Activated CD8-positive, alpha-beta memory T cell treated with anti-CD3 and anti-CD28 coated beads, Interleukin-2, amount 10 ng/mL, durations not matched to agents 7 days and 5 days (primary cell): ENCODE results near the gene COL9A2. TPM values are rescaled to one million over a fixed set of nuclear protein-coding genes. Genes with fewer than 3 reads are reported as not detected.
"Not testable (repeated sequence)": the region's sequence is repeated elsewhere in the genome, so short reads cannot be mapped to it uniquely, and the experiment has no call there.

Experiments used
- ATAC-seq: fragments of 150-1000 bp; cut with Tn5 transposase; one replicate; pipeline ENCODE4 v1.10.0; 2021; ENCODE audit warnings: moderate library complexity
- CTCF ChIA-PET: fragments of 350-600 bp; sonication (Branson Sonifier 250); formaldehyde crosslinking; loops from one replicate; lab custom pipeline; 2021; ENCODE audit warnings: antibody characterized with exemption; lab: Charles Lee
- DNase-seq: peaks from one replicate; pipeline ENCODE4 v3.0.0-alpha.2; 2020
- H3K27ac Mint-ChIP-seq: one replicate; pipeline ENCODE4 v1.8.0; 2021; ENCODE audit warnings: mild to moderate bottlenecking, mixed read lengths
- H3K27me3 Mint-ChIP-seq: one replicate; pipeline ENCODE4 v1.8.0; 2021; ENCODE audit warnings: mixed read lengths
- H3K36me3 Mint-ChIP-seq: one replicate; pipeline ENCODE4 v1.8.0; 2021; ENCODE audit warnings: mild to moderate bottlenecking, mixed read lengths
- H3K4me1 Mint-ChIP-seq: one replicate; pipeline ENCODE4 v1.8.0; 2021; ENCODE audit warnings: mixed read lengths
- H3K4me3 Mint-ChIP-seq: one replicate; pipeline ENCODE4 v1.8.0; 2021; ENCODE audit warnings: mild to moderate bottlenecking, moderate library complexity, mixed read lengths
- H3K9me3 Mint-ChIP-seq: one replicate; pipeline ENCODE4 v1.8.0; 2022; ENCODE audit warnings: low read depth, mixed read lengths
- total RNA-seq, 2 experiments: library from RNA; stranded (reverse); gene quantifications; one replicate each; pipeline ENCODE4 v1.2.3, GENCODE V29; 2021

The COL9A2 gene
- total RNA-seq, 2 experiments from 2014 or later, result 8.3 to 12.4 TPM

DNA sequence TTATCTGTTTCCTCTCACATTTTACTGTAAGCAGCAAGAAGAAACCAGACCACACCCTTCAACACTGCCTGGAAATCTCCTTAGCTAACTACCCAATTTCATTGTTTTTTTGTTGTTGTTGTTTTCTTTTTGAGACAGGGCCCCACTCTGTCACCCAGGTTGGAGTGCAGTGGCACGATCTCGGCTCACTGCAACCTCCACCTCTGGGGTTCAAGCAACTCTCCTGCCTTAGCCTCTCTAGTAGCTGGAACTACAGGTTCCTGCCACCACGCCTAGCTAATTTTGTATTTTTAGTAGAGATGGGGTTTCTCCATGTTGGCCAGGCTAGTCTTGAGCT, 25.3 kb upstream of the COL9A2 start:
- not testable (repeated sequence) for DNase-seq, H3K36me3 Mint-ChIP-seq, H3K27me3 Mint-ChIP-seq, ATAC-seq, H3K9me3 Mint-ChIP-seq
- H3K4me1 Mint-ChIP-seq, result peaks cover 59% of the 10 kb centered on the region
- H3K4me3 Mint-ChIP-seq, result peak overlapping the region; percentile 13
- H3K27ac Mint-ChIP-seq, result peak overlapping the region; percentile 80
- CTCF ChIA-PET, result interaction anchor here (1.0 to 3.7 kb wide), 13 partner anchors 22 to 258 kb away, joined by 3 to 31 read pairs (median 6); partner anchors contain the start of gene SMAP2

- DNase-seq (no peak), ATAC-seq (peak; percentile 34)
- CTCF ChIA-PET, result interaction anchor here (1.0 to 3.7 kb wide), 14 partner anchors 26 to 257 kb away, joined by 3 to 31 read pairs (median 6); partner anchors contain the start of gene SMAP2
- peaks cover 59% of the 10 kb centered on the region for H3K4me1 Mint-ChIP-seq
- no peaks in the 10 kb centered on the region for H3K9me3 Mint-ChIP-seq
- H3K27me3 Mint-ChIP-seq, result no peaks in the 10 kb centered on the region
- H3K4me3 Mint-ChIP-seq, result peak overlapping the region; percentile 13
- H3K27ac Mint-ChIP-seq, result peak overlapping the region; percentile 80
- H3K36me3 Mint-ChIP-seq, result peaks cover 4% of the 10 kb centered on the region
Observed at GRCh38 chr1:40341491-40342380, 24.6 kb upstream of the COL9A2 start.

DNA sequence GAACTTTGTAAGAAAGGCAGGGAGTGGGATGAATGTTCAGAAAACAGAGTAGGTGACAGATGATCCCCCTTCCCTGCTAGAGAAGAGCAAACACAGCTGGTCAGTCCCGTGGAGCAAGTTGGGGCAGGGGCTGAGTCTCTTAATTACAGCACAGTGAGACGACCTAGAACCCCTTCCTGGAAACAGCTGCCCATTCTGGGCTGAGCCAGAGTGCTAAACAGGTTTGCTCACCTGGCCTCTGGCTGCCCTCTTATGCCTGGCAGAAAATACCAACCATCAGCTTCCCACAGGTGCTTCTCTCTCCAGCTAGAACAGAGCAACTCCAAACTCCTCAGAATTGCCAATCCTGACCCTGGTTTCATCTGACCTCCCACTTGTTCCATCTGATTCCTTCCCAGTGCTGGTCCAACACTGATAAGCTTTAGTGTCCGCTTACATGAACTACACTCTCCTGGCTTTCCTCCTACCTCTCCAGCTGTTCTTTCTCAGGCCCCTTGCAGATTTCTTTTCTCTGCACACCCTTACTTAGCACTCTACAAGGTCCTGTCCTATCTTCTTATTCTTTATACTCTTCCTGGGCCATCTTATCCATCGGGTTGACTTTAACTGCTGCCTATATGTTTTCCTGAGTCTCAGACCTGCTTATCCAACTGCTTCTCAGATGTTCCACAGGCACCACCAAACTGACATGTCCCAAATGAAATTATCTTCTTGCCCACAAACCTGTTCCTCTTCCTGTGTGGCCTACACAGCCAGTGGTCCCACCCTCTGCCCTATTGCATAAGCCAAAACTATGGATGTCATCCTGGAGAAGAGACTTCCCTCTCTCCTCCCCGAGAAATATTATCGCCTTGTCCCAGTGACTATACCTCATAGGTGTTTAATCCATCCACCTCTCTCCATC, 22.6 kb upstream of the COL9A2 start:
- ATAC-seq (no peak), DNase-seq (no peak)
- Mint-ChIP-seq H3K9me3 (no peaks in the 10 kb centered on the region), H3K36me3 (peaks cover 4% of the 10 kb centered on the region), H3K27ac (peak overlapping the region; percentile 22), H3K4me1 (peaks cover 53% of the 10 kb centered on the region), H3K27me3 (peaks cover 2% of the 10 kb centered on the region), H3K4me3 (no peak overlapping the region)
- CTCF ChIA-PET, result interaction anchor here (0.5 to 6.3 kb wide), 65 partner anchors 8 to 426 kb away, joined by 3 to 216 read pairs (median 4); partner anchors contain the start of genes COL9A2, NFYC, PPT1 and RLF

DNA sequence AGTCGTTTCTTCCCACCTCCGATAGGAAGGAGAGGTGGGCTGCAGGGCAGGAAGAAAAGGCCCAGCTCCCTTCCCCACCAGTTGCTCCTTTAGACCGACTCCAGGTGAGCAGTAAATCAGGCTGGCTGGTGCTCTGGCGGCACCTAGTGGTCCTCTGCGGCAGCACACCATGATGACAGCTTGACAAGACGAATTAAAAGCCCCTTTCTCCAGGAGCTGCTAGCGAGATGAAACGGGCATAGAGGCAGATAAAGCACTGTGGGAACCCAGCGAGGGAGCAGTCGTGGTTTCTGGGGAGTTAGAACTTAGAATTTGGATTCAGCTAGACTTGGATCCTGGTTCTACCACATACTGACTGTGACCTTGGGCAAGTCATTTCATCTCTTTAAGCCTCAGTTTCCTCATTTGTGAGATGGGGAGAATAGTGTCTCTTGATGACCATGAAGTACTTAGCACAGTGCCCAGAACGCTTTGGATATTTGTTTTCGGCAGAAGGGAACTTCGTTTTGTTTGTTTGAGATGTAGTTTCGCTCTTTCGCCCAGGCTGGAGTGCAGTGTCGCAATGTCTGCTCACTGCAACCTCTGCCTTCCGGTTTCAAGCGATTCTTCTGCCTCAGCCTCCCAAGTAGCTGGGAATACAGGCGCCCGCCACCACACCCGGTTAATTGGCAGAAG, 21.8 kb upstream of the COL9A2 start:
- H3K4me3 Mint-ChIP-seq, result no peak overlapping the region
- ATAC-seq, result peak; percentile 89
- peaks cover 2% of the 10 kb centered on the region for H3K27me3 Mint-ChIP-seq
- peak; percentile 94 for DNase-seq
- H3K4me1 Mint-ChIP-seq, result peaks cover 46% of the 10 kb centered on the region
- H3K36me3 Mint-ChIP-seq, result peaks cover 4% of the 10 kb centered on the region
- no peaks in the 10 kb centered on the region for H3K9me3 Mint-ChIP-seq
- H3K27ac Mint-ChIP-seq, result no peak overlapping the region
- CTCF ChIA-PET, result interaction anchor here (0.5 to 6.3 kb wide), 80 partner anchors 9 to 436 kb away, joined by 3 to 216 read pairs (median 4); partner anchors contain the start of genes COL9A2, NFYC, PPT1 and RLF

GRCh38 chr1:40337443-40337842, 20.4 kb upstream of the COL9A2 start:
- peaks cover 3% of the 10 kb centered on the region for H3K36me3 Mint-ChIP-seq
- peaks cover 2% of the 10 kb centered on the region for H3K27me3 Mint-ChIP-seq
- ATAC-seq, result no peak
- no peak for DNase-seq
- CTCF ChIA-PET, result interaction anchor here (1.0 to 6.3 kb wide), 23 partner anchors 12 to 267 kb away, joined by 3 to 216 read pairs (median 8); partner anchors contain the start of genes COL9A2, PPT1 and SMAP2
- H3K4me1 Mint-ChIP-seq, result peaks cover 38% of the 10 kb centered on the region
- H3K9me3 Mint-ChIP-seq, result no peaks in the 10 kb centered on the region
- no peak overlapping the region for H3K27ac Mint-ChIP-seq
- no peak overlapping the region for H3K4me3 Mint-ChIP-seq

DNA sequence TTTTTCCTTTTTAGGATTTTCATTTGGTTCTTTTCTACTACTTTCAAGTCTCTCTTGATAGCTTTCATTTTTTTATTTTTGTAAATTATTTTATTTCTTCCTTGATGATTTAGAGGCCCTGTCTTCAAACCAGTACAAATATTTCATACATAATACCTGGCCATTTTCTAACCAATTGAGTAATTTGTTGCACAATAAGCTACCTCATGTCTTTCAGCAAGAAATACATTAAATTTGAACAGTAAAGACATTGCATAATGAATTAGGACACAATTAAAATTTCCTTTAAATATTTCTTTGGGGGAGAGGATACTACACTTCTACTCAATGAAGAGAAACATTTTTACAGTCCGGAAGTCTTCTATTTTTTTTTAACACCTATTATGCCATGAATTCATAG, 15.6 kb upstream of the COL9A2 start:
- no peak overlapping the region for H3K4me3 Mint-ChIP-seq
- DNase-seq, result no peak
- H3K36me3 Mint-ChIP-seq, result peaks cover 2% of the 10 kb centered on the region
- H3K4me1 Mint-ChIP-seq, result no peaks in the 10 kb centered on the region
- no peak for ATAC-seq
- H3K27me3 Mint-ChIP-seq, result peaks cover 2% of the 10 kb centered on the region
- CTCF ChIA-PET, result interaction anchor here (2.1 kb wide), 1 partner anchor 17 kb away, joined by 6 read pairs; no protein-coding TSS in a partner anchor
- no peak overlapping the region for H3K27ac Mint-ChIP-seq
- H3K9me3 Mint-ChIP-seq, result no peaks in the 10 kb centered on the region

- not testable (repeated sequence) for DNase-seq, H3K9me3 Mint-ChIP-seq, ATAC-seq, H3K4me3 Mint-ChIP-seq, H3K36me3 Mint-ChIP-seq, H3K27ac Mint-ChIP-seq, H3K4me1 Mint-ChIP-seq, H3K27me3 Mint-ChIP-seq
- CTCF ChIA-PET, result interaction anchor here (1.2 to 2.1 kb wide), 3 partner anchors 12 to 178 kb away, joined by 3 to 6 read pairs (median 4); no protein-coding TSS in a partner anchor
Observed at GRCh38 chr1:40331403-40331802, 14.3 kb upstream of the COL9A2 start.

DNA sequence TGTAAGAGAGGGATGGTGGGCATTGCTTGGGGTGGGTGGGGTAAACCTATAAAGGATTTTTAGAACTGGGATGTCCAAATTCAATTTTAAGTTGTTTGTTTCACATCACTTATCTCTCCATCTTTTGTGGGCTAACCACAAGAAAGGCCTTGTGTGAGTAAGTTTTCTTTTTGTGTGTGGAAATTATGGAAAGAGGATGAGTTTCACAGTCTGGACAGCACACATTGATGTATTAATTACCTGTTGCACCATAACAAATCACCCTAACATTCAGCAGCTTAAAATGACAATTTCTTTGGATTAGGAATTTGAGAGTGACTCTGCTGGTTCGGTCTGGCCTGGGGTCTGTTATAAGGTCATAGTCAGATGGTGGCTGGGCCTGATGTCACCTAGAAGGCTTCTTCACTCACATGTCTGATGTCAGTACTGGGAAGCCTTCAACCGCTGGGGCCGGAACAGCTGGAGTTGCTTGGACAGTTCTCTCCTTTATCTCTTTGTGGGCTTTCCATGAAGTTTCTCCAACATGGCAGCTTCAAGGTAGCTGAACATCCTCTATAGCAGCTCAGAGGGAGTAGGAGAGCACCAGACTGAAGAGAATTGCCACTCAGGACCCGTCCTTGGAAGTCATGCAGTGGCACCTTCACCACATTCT, 2.0 kb upstream of the COL9A2 start:
- H3K4me3 Mint-ChIP-seq, result no peak overlapping the region
- no peak for DNase-seq
- CTCF ChIA-PET, result interaction anchor here (1.0 to 9.3 kb wide), 4 partner anchors 13 to 166 kb away, joined by 3 to 106 read pairs (median 54); no protein-coding TSS in a partner anchor

GRCh38 chr1:40318476-40318875, 1.4 kb upstream of the COL9A2 start:
- Mint-ChIP-seq H3K4me3 (no peak overlapping the region), H3K27ac (no peak overlapping the region), H3K4me1 (peaks cover 34% of the 10 kb centered on the region), H3K36me3 (peaks cover 1% of the 10 kb centered on the region), H3K9me3 (no peaks in the 10 kb centered on the region), H3K27me3 (peaks cover 25% of the 10 kb centered on the region)
- CTCF ChIA-PET, result interaction anchor here (6.5 to 9.3 kb wide), 2 partner anchors 19 to 165 kb away, joined by 106 read pairs; no protein-coding TSS in a partner anchor
- DNase-seq (no peak), ATAC-seq (no peak)

More for the DNA sequence above, 2.0 kb upstream of the COL9A2 start:
- Mint-ChIP-seq H3K27ac (no peak overlapping the region), H3K27me3 (peaks cover 28% of the 10 kb centered on the region), H3K36me3 (peaks cover 1% of the 10 kb centered on the region), H3K9me3 (no peaks in the 10 kb centered on the region), H3K4me1 (peaks cover 31% of the 10 kb centered on the region)
- ATAC-seq, result no peak

DNA sequence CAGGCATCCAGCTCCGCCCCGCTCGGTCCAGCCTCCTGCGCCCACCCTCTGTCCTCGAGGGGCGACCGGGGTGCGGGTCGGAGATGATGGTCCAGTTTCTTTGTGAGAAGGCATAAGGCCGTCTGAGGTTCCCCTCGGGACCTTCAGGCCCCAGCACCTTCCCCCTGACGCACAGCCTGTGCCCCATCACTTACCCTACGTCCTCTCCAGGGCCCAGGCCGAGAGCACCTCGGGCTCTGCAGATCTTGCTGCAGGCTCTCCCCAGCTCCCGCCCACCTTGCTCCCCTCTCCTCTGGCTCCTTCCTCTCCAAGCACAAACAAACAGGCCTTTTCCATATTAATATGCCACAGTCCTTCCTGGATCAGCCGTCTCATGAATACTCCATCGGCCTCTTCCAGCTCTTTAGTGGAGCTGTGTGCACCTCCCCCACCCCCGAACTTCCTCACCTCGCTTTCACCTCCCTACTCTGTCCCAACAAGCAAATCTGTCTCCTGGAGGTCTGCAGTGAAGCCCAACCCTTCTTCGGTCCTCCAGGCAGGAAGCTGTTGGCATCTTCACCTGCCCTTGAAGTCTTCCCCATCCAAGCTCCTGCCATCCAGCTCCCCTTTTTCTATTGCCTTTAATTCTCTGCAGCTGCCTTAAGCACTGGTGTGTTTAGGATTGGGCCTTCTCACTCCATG, 448 bp upstream of the COL9A2 start:
- DNase-seq (no peak), ATAC-seq (no peak)
- peak overlapping the region; percentile 29 for H3K4me3 Mint-ChIP-seq
- CTCF ChIA-PET, result interaction anchor here (0.7 to 9.3 kb wide), 10 partner anchors 19 to 173 kb away, joined by 3 to 106 read pairs (median 18); partner anchors contain the start of gene RLF
- H3K27me3 Mint-ChIP-seq, result peaks cover 25% of the 10 kb centered on the region
- H3K4me1 Mint-ChIP-seq, result peaks cover 41% of the 10 kb centered on the region
- peaks cover 1% of the 10 kb centered on the region for H3K36me3 Mint-ChIP-seq
- H3K9me3 Mint-ChIP-seq, result no peaks in the 10 kb centered on the region
- H3K27ac Mint-ChIP-seq, result no peak overlapping the region

GRCh38 chr1:40315795-40316594, 1.1 kb downstream of the COL9A2 start:
- Mint-ChIP-seq H3K36me3 (peaks cover 1% of the 10 kb centered on the region), H3K4me1 (peaks cover 42% of the 10 kb centered on the region), H3K9me3 (no peaks in the 10 kb centered on the region), H3K4me3 (peak overlapping the region; percentile 74), H3K27me3 (peaks cover 25% of the 10 kb centered on the region), H3K27ac (peak overlapping the region; percentile 31)
- CTCF ChIA-PET, result interaction anchor here (0.7 to 9.3 kb wide), 45 partner anchors 11 to 644 kb away, joined by 3 to 106 read pairs (median 5); partner anchors contain the start of genes NT5C1A, PPT1, RLF and SMAP2
- peak; percentile 20 for ATAC-seq
- DNase-seq, result no peak
